HG03066 (cell line): ENCODE data around the gene COL4A5.
"Not testable (repeated sequence)": the region's sequence is repeated elsewhere in the genome, so short reads cannot be mapped to it uniquely, and the experiment has no call there.

Source experiments
- ATAC-seq: cut with Tn5 transposase; IDR thresholded peaks from one replicate; pipeline ENCODE4 v1.9.1; 2021; ENCODE audit warnings: low read depth; ENCODE audit not compliant: unreplicated experiment

The COL4A5 gene

DNA sequence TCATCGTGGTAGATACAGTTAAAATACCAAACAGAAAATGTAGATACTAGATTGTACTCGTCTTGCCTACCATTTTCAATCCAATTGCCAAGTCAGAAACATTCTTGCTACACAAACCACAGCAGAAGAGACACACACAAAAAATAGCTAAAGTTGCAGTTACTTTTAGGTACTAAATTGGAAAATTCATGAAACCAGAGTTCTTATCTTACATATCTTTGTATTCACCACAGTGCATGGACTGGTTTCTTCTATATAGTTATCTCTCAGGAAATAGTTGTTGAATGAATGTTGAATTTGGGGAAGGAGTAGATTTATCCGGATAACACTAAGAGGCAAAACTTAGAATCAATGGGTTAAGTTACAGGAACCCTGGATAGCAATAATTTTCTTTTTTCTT lies 14.2 kb downstream of the COL4A5 start:
- ATAC-seq, result no peak

- ATAC-seq, result no peak
Observed at GRCh38 chrX:108456971-108457477, 17.4 kb downstream of the COL4A5 start.

- no peak for ATAC-seq
Observed at GRCh38 chrX:108464604-108465003, 25.0 kb downstream of the COL4A5 start.

DNA sequence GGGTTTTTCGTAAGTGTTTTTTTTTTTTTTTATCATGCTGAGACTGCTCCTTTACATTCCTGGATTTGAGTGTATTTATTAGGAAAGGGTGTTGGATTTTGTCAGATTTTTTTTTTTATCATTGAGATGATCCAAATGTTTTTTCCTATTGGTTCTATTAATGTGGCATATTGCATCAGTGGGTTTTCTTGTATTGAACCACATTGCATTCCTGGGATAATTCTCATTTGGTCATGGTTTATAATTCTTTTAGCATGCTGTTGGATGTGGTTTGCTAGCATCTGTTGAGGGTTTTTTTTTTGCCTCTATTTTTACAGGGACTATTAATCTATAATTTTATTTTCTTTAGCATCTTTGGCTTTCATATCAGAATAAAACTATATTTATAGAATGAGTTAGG lies 28.8 kb downstream of the COL4A5 start:
- ATAC-seq, result no peak

GRCh38 chrX:108473979-108474378 lies 34.3 kb downstream of the COL4A5 start:
- ATAC-seq, result no peak

GRCh38 chrX:108481528-108481927 lies 41.9 kb downstream of the COL4A5 start:
- not testable (repeated sequence) for ATAC-seq

DNA sequence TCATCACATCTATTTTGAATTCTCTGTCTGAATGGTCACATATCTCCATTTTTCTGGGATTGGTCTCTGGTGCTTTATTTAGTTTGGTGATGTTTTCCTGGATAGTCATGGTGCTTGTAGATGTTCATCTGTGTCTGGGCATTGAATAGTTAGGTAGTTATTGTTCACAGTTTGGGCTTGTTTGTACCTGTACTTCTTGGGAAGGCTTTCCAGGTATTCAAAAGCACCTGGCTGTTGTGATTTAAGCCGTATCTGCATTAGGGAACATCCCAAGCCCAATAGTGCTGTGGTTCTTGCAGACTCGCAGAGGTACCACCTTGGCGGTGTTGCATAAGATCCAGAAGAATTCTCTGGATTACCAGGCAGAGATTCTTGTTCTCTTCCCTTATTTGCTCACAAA lies 44.6 kb downstream of the COL4A5 start:
- ATAC-seq, result no peak

GRCh38 chrX:108485960-108486359 lies 46.3 kb downstream of the COL4A5 start:
- no peak for ATAC-seq

DNA sequence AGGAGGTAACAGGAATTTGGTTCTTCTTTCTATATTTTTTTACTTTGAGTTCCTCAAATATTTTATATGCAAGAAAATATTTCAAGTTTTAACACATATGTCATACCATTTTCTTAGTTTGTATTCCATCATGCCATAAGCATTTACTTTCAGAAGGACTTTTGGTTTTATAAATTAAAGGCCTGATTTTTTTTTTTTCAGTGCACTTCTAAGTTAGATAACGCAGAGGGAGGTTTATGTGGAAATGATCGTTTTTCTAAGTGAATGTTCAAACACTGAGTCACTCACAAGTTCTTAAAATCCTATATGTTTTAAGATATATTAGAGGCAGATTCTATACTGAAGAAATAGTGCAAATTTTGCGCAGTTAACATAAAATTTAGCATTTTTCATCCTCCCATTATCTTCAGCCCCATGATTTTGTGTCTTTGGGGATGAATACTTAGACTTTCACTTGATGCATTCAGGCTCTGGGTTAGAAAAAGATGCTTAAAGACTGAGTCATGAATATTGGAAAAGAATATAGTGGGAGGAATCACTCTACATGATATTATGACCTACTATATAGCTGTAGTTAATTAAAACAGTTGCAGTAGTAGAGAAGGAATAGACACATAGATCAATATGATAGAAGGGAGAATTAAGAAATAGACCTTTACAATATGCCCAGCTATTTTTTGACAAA lies 54.9 kb downstream of the COL4A5 start:
- ATAC-seq, result no peak

GRCh38 chrX:108511721-108512120 lies 72.1 kb downstream of the COL4A5 start:
- no peak for ATAC-seq

DNA sequence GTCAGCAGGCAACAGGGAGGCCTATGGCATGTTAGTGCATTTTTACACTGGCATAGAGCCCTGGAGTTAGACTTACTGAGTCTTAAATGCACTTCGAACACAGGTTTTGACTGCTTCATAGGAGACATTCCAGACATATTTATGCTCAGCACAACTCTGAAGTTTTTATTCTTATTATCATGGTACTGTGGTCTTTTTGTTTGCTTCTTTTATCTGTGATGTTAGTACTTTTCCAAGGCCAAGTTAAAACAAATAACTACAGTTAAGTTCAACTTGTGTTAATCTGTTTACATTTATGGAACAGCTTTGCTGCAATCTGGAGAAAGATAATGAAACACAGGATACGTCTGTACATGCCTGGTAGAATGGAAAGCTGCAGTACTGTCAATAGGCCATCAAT lies 76.5 kb downstream of the COL4A5 start:
- no peak for ATAC-seq

DNA sequence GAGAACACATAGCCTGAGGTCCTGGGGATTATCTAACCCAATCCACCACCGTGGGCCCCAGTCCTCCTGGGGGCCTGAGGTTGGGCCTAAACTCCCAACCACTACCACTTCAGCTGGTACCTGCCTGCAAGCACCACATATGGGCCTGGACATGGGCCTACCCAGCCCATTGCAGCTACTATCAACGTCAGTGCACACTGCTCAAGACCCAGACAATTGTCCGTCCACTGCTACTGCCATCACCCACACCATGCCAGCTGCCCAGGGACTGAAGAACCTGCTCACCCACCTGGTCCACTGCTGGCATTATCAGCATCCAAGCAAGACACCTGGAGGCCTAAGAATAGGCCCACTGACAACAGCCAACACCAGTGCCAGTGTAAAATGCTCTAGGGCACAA lies 88.1 kb downstream of the COL4A5 start:
- no peak for ATAC-seq

DNA sequence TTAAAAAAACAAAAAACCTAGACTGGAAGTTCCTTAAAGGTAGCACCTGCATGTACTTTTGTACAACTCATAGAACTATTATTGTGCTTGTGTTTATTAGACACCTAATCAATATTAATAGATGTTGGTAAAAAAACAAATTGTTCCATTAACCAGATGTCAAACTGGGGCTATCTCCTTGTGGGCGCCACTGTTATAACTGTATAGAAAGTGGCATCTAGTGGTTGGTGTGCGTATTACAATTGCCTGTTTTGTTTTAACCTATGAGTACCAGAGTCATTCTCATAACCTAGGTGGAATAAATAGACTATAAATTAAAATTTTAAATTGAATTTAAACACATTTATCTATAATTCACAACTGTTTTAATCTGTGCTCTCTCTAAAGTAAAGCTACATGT lies 97.4 kb downstream of the COL4A5 start:
- peak; percentile 79 for ATAC-seq

DNA sequence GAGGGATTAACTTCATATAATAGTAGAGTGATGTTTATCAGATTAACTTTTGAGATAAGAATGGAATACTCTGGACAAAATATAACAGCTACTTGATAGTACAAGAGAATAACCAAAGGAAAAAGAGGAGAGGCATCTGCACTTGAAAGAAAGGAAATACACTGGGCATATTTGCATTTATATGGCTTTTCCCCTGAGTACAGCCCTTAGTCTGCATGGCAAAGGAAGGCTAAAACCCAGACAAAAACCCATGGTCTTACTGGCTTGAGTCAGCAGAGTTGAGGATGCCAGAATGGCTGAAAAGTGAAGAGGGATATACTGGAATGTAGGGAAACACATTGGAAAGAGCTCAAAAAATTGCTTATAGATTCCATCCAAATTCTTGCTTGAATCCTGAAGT lies 101.6 kb downstream of the COL4A5 start:
- ATAC-seq, result no peak

DNA sequence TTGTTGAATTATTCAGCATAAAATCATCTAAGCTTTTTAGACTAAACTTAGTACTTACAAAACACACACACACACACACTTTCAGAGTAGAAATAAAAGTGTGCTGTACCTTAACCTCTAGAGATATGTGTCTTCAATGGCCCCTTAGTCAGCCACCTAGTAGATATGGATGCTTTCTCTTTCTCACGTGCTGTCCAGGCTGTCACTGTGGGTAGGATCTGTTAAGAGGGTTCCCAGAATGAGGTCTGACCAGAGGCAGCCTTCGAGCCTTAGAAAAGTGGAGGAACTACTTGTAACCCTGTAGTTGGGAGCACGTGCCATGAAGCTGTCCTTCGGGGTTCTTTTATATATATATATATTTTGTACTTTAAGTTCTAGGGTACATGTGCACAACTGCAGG lies 117.9 kb downstream of the COL4A5 start:
- ATAC-seq, result no peak

- no peak for ATAC-seq
Observed at GRCh38 chrX:108558217-108558616, 118.6 kb downstream of the COL4A5 start.

GRCh38 chrX:108573136-108573535 lies 133.5 kb downstream of the COL4A5 start:
- ATAC-seq, result no peak

DNA sequence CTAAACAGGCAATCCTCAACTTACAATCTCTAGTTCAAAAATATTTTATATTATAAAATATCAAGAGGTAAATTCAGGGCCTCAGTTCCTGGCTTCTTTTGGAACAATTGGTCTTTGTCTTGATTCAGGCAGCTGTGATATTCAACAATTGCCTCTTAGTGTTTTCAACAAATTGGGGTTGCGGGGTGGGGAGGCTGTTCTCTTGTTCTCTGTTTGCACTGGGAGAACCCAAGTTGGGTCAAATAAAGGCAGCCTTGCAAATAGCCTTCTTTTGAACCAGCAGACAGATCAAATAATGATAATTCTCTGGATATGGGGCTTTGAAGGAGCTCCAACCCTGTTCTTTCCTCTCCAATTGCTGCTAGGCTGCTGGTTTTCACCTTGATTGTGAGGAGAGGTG lies 142.5 kb downstream of the COL4A5 start:
- ATAC-seq, result no peak

DNA sequence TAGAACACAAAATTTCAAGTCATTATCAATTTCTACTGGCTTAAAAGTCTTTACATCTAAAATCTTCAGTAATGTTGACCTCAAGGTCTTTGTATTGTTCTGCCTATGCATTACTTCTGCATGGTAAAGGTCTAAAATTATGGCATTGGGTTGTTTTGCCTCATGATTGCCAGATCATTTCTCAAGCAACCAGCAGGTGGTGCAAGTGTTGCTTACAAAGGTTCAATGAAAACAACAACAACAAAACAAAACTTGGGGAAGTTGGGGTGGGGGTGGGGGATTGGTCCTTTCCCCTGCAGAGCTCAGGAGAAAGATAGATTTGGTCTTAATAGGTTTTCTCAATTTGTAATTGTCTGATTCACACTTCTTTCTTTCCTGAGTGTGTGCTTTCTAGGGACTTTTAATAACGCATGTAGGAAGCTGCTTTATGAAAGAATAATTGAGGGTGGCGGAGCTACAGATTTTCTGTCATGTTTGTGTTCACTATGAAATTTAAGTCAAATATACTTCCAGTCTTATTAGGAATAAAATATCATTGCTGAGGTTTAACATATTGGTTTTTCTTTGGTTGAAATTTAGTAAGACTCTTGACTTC lies 145.1 kb downstream of the COL4A5 start:
- ATAC-seq, result no peak

- no peak for ATAC-seq
Observed at GRCh38 chrX:108590496-108590895, 150.9 kb downstream of the COL4A5 start.

GRCh38 chrX:108601276-108601675 lies 161.6 kb downstream of the COL4A5 start:
- no peak for ATAC-seq

DNA sequence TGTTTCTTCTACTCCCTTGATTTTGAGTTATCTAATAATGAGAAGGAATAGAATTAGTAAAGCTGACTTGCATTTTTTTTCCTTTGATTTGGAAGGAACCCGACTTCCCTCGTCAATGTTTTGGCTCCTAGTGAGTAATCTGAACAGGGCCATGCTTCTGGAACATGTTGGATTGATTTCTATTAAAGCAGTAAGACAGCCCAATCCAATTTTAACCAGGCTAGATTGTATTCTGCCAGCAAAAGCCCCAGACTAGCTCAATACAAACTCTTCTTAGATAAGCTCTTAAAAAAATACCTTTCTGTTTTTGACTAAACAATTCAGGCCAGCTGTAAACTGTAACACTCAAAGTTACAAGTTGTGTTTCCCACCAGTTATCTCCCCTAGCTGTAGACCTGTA lies 170.5 kb downstream of the COL4A5 start:
- ATAC-seq, result no peak
